Progenitor cell of endocrine pancreas (in vitro differentiated cells): ENCODE data around the gene ZNF444. TPM values are rescaled to one million over a fixed set of nuclear protein-coding genes. Genes with fewer than 3 reads are reported as not detected.
"Not testable (repeated sequence)": the region's sequence is repeated elsewhere in the genome, so short reads cannot be mapped to it uniquely, and the experiment has no call there.

Source experiments
- DNase-seq: peaks from one replicate; pipeline ENCODE4 v3.0.0; 2021; ENCODE audit warnings: low spot score; ENCODE audit not compliant: unreplicated experiment
- H3K27ac Mint-ChIP-seq: 2 replicates; pipeline ENCODE4 v1.8.0; 2021; ENCODE audit warnings: mild to moderate bottlenecking, moderate library complexity, mixed read lengths
- H3K27me3 Mint-ChIP-seq: 2 replicates; pipeline ENCODE4 v1.8.0; 2021; ENCODE audit warnings: mixed read lengths
- H3K36me3 Mint-ChIP-seq: 2 replicates; pipeline ENCODE4 v1.8.0; 2022; ENCODE audit warnings: mixed read lengths; ENCODE audit not compliant: insufficient read depth
- H3K4me1 Mint-ChIP-seq: 2 replicates; pipeline ENCODE4 v1.8.0; 2021; ENCODE audit warnings: low read depth, mixed read lengths
- H3K4me3 Mint-ChIP-seq: 2 replicates; pipeline ENCODE4 v1.8.0; 2021; ENCODE audit warnings: low read depth, mild to moderate bottlenecking, moderate library complexity, mixed read lengths
- H3K9me3 Mint-ChIP-seq: 2 replicates; pipeline ENCODE4 v1.8.0; 2021; ENCODE audit warnings: low read depth, mixed read lengths
- CTCF ChIP-seq: fragments of 200-600 bp; sonication (generic); IDR thresholded peaks from one replicate; pipeline ENCODE4 v1.5.0; 2021; ENCODE audit warnings: antibody characterized with exemption, mild to moderate bottlenecking; ENCODE audit not compliant: unreplicated experiment
- total RNA-seq: library from RNA; stranded (reverse); gene quantifications from 2 replicates; pipeline ENCODE4 v1.2.1, GENCODE V29; 2021

ZNF444 gene
- total RNA-seq, 1 donor from 2014 or later, result 132 TPM

- no peaks in the 10 kb centered on the region for H3K9me3 Mint-ChIP-seq
- no peaks in the 10 kb centered on the region for H3K4me1 Mint-ChIP-seq
- TF ChIP-seq CTCF, result no peak
- H3K27me3 Mint-ChIP-seq, result no peaks in the 10 kb centered on the region
- H3K27ac Mint-ChIP-seq, result no peak overlapping the region
- DNase-seq, result no peak
- H3K36me3 Mint-ChIP-seq, result no peaks in the 10 kb centered on the region
- H3K4me3 Mint-ChIP-seq, result no peak overlapping the region
Observed at GRCh38 chr19:56191115-56191514, 50.0 kb downstream of the ZNF444 start.

GRCh38 chr19:56191711-56192110 is 50.6 kb downstream of the ZNF444 start:
- Mint-ChIP-seq H3K27ac (no peak overlapping the region), H3K36me3 (no peaks in the 10 kb centered on the region), H3K4me1 (no peaks in the 10 kb centered on the region), H3K27me3 (no peaks in the 10 kb centered on the region), H3K4me3 (no peak overlapping the region), H3K9me3 (no peaks in the 10 kb centered on the region)
- no peak for TF ChIP-seq CTCF
- no peak for DNase-seq

- H3K4me3 Mint-ChIP-seq, result no peak overlapping the region
- H3K27ac Mint-ChIP-seq, result no peak overlapping the region
- no peaks in the 10 kb centered on the region for H3K36me3 Mint-ChIP-seq
- TF ChIP-seq CTCF, result no peak
- H3K9me3 Mint-ChIP-seq, result no peaks in the 10 kb centered on the region
- H3K4me1 Mint-ChIP-seq, result no peaks in the 10 kb centered on the region
- H3K27me3 Mint-ChIP-seq, result no peaks in the 10 kb centered on the region
- DNase-seq, result no peak
Observed at GRCh38 chr19:56193981-56194640, 53.0 kb downstream of the ZNF444 start.

GRCh38 chr19:56197646-56198045 is 56.6 kb downstream of the ZNF444 start, which contains the start of gene ZSCAN5B:
Gene ZSCAN5B (minus strand): TSS chr19:56197783. CDS start chr19:56193052, 4,731 bp downstream.
- H3K9me3 Mint-ChIP-seq, H3K36me3 Mint-ChIP-seq, H3K4me3 Mint-ChIP-seq, DNase-seq, H3K4me1 Mint-ChIP-seq, H3K27me3 Mint-ChIP-seq, H3K27ac Mint-ChIP-seq: not testable (repeated sequence)

GRCh38 chr19:56199687-56200086 is 58.6 kb downstream of the ZNF444 start:
- TF ChIP-seq CTCF, result no peak

GRCh38 chr19:56201973-56202372 is 60.9 kb downstream of the ZNF444 start, which contains the start of gene ZSCAN5C:
Gene ZSCAN5C (plus strand): TSS chr19:56202273. CDS start chr19:56205914, 3,641 bp downstream.
- no peak for TF ChIP-seq CTCF
- H3K4me3 Mint-ChIP-seq, result no peak within 1 kb of the TSS
- H3K9me3 Mint-ChIP-seq, result no peaks in the 10 kb centered on the region
- H3K27me3 Mint-ChIP-seq, result peaks cover 4% of the 10 kb centered on the region
- no peak for DNase-seq
- no peaks in the 10 kb centered on the region for H3K4me1 Mint-ChIP-seq
- no peaks in the 10 kb centered on the region for H3K36me3 Mint-ChIP-seq
- H3K27ac Mint-ChIP-seq, result no peak within 1 kb of the TSS

More at GRCh38 chr19:56199687-56200086, 58.6 kb downstream of the ZNF444 start:
- H3K27ac Mint-ChIP-seq, result no peak overlapping the region
- no peak for DNase-seq
- H3K4me3 Mint-ChIP-seq, result no peak overlapping the region
- no peaks in the 10 kb centered on the region for H3K27me3 Mint-ChIP-seq
- H3K4me1 Mint-ChIP-seq, result no peaks in the 10 kb centered on the region
- no peaks in the 10 kb centered on the region for H3K9me3 Mint-ChIP-seq
- H3K36me3 Mint-ChIP-seq, result no peaks in the 10 kb centered on the region

- not testable (repeated sequence) for H3K4me1 Mint-ChIP-seq
Observed at GRCh38 chr19:56207581-56207980, 66.5 kb downstream of the ZNF444 start.

More at GRCh38 chr19:56207581-56207980, 66.5 kb downstream of the ZNF444 start:
- not testable (repeated sequence) for H3K9me3 Mint-ChIP-seq, DNase-seq, H3K36me3 Mint-ChIP-seq, H3K27ac Mint-ChIP-seq, H3K4me3 Mint-ChIP-seq
- peaks cover 14% of the 10 kb centered on the region for H3K27me3 Mint-ChIP-seq
